DOHH2 (cell line): Measurements from ENCODE around the gene SLC10A6.

Experiments
- H3F3A ChIP-seq: fragments of 200-600 bp; sonication (generic), shearing (Covaris generic); 2 replicates; pipeline ENCODE4 v1.6.0; 2016; ENCODE audit warnings: antibody characterized with exemption, mild to moderate bottlenecking; ENCODE audit not compliant: control insufficient read depth, insufficient read depth
- H3K27ac ChIP-seq: fragments of 200-600 bp; sonication (generic); 2 replicates; pipeline ENCODE4 v1.5.1; 2014; ENCODE audit warnings: low read depth, mild to moderate bottlenecking, low read length, moderate library complexity
- H3K27me3 ChIP-seq: fragments of 200-600 bp; sonication (generic); 2 replicates; pipeline ENCODE4 v1.6.1; 2014; ENCODE audit warnings: mild to moderate bottlenecking, low read length, mixed read lengths; ENCODE audit not compliant: control insufficient read depth
- H3K36me3 ChIP-seq: fragments of 200-600 bp; sonication (generic); 2 replicates; pipeline ENCODE4 v1.6.1; 2014; ENCODE audit warnings: mild to moderate bottlenecking, low read length, moderate library complexity, mixed read lengths; ENCODE audit not compliant: control insufficient read depth
- H3K4me1 ChIP-seq: fragments of 200-600 bp; sonication (generic); 2 replicates; pipeline ENCODE4 v1.6.1; 2014; ENCODE audit warnings: mild to moderate bottlenecking, low read length, mixed read lengths; ENCODE audit not compliant: control insufficient read depth
- H3K4me2 ChIP-seq: fragments of 200-600 bp; sonication (generic); 2 replicates; pipeline ENCODE4 v1.6.0; 2014; ENCODE audit warnings: mild to moderate bottlenecking, low read length, moderate library complexity
- H3K4me3 ChIP-seq: fragments of 200-600 bp; sonication (generic); 2 replicates; pipeline ENCODE4 v1.5.1; 2014; ENCODE audit warnings: mild to moderate bottlenecking, low read length, mixed read lengths
- H3K79me2 ChIP-seq: fragments of 200-600 bp; sonication (generic); 2 replicates; pipeline ENCODE4 v1.6.1; 2014; ENCODE audit warnings: mild to moderate bottlenecking, low read length, mixed read lengths; ENCODE audit not compliant: control insufficient read depth
- H3K9me2 ChIP-seq: fragments of 200-600 bp; sonication (generic); replicated peaks from 2 replicates; pipeline ENCODE4 v1.6.1; 2014; ENCODE audit warnings: mild to moderate bottlenecking, low read length, mixed read lengths; ENCODE audit not compliant: control insufficient read depth
- H3K9me3 ChIP-seq: fragments of 200-600 bp; sonication (generic); 2 replicates; pipeline ENCODE4 v1.6.1; 2014; ENCODE audit warnings: antibody characterized with exemption, low read length, mixed read lengths; ENCODE audit not compliant: control insufficient read depth, insufficient read depth
- H4K20me1 ChIP-seq: fragments of 200-600 bp; sonication (generic); 2 replicates; pipeline ENCODE4 v1.6.0; 2014; ENCODE audit warnings: low read depth, mild to moderate bottlenecking, antibody characterized with exemption, low read length, moderate library complexity; ENCODE audit not compliant: control insufficient read depth, insufficient read depth
- CTCF ChIP-seq: fragments of 200-600 bp; sonication (generic); IDR thresholded peaks from one replicate; pipeline ENCODE4 v1.5.1; 2014; ENCODE audit warnings: antibody characterized with exemption, mild to moderate bottlenecking, low read depth, low read length; ENCODE audit not compliant: poor library complexity, severe bottlenecking
- EZH2phosphoT487 ChIP-seq: fragments of 200-600 bp; sonication (generic); IDR thresholded peaks from 2 replicates; pipeline ENCODE4 v1.6.1; 2017; ENCODE audit warnings: borderline replicate concordance, mild to moderate bottlenecking, antibody characterized with exemption, low read length, moderate library complexity, mixed read lengths

The SLC10A6 gene

GRCh38 chr4:86840858-86841257 lies 8.3 kb downstream of the SLC10A6 start:
- no peaks in the 10 kb centered on the region for H3F3A ChIP-seq

GRCh38 chr4:86837691-86838503 lies 11.3 kb downstream of the SLC10A6 start:
- H4K20me1 ChIP-seq: no peaks in the 10 kb centered on the region
- no peaks in the 10 kb centered on the region for H3K79me2 ChIP-seq
- H3K4me2 ChIP-seq: no peak overlapping the region
- H3K4me1 ChIP-seq: no peaks in the 10 kb centered on the region
- no peaks in the 10 kb centered on the region for H3K9me2 ChIP-seq
- H3K27ac ChIP-seq: no peak overlapping the region
- H3K36me3 ChIP-seq: no peaks in the 10 kb centered on the region
- H3K4me3 ChIP-seq: no peak overlapping the region
- no peaks in the 10 kb centered on the region; the same call in 1 of the 2 replicates for H3K27me3 ChIP-seq
- H3F3A ChIP-seq: no peaks in the 10 kb centered on the region
- no peaks in the 10 kb centered on the region for H3K9me3 ChIP-seq
- no peak for TF ChIP-seq EZH2phosphoT487
- TF ChIP-seq CTCF: no peak

More at GRCh38 chr4:86840858-86841257, 8.3 kb downstream of the SLC10A6 start:
- no peak overlapping the region for H3K4me2 ChIP-seq
- TF ChIP-seq EZH2phosphoT487: no peak
- no peaks in the 10 kb centered on the region for H3K9me3 ChIP-seq
- no peak overlapping the region for H3K4me3 ChIP-seq
- H3K36me3 ChIP-seq: no peaks in the 10 kb centered on the region
- H3K79me2 ChIP-seq: no peaks in the 10 kb centered on the region
- no peaks in the 10 kb centered on the region for H3K4me1 ChIP-seq
- no peak overlapping the region for H3K27ac ChIP-seq
- no peaks in the 10 kb centered on the region for H4K20me1 ChIP-seq
- no peaks in the 10 kb centered on the region for H3K9me2 ChIP-seq
- H3K27me3 ChIP-seq: no peaks in the 10 kb centered on the region; the same call in 1 of the 2 replicates

- Histone ChIP-seq H3K4me3 (no peak overlapping the region), H3K9me2 (no peaks in the 10 kb centered on the region), H3K36me3 (no peaks in the 10 kb centered on the region), H3K27me3 (no peaks in the 10 kb centered on the region; the same call in 1 of the 2 replicates), H3K4me2 (no peak overlapping the region), H3K4me1 (no peaks in the 10 kb centered on the region), H4K20me1 (no peaks in the 10 kb centered on the region), H3K79me2 (no peaks in the 10 kb centered on the region), H3K9me3 (no peaks in the 10 kb centered on the region), H3F3A (no peaks in the 10 kb centered on the region), H3K27ac (no peak overlapping the region)
- TF ChIP-seq CTCF (no peak), EZH2phosphoT487 (no peak)
Observed at GRCh38 chr4:86835677-86836076, 13.5 kb downstream of the SLC10A6 start.

- no peaks in the 10 kb centered on the region for H3K79me2 ChIP-seq
- no peak overlapping the region for H3K4me2 ChIP-seq
- no peaks in the 10 kb centered on the region for H3K9me2 ChIP-seq
- no peaks in the 10 kb centered on the region for H3K36me3 ChIP-seq
- no peaks in the 10 kb centered on the region for H3K27me3 ChIP-seq
- TF ChIP-seq CTCF: no peak
- TF ChIP-seq EZH2phosphoT487: no peak
- no peaks in the 10 kb centered on the region for H4K20me1 ChIP-seq
- no peaks in the 10 kb centered on the region for H3K4me1 ChIP-seq
- H3K27ac ChIP-seq: no peak overlapping the region
- no peak overlapping the region for H3K4me3 ChIP-seq
- H3F3A ChIP-seq: no peaks in the 10 kb centered on the region
- H3K9me3 ChIP-seq: no peaks in the 10 kb centered on the region
Observed at GRCh38 chr4:86834901-86835300, 14.3 kb downstream of the SLC10A6 start.
